Measurements from ENCODE around the gene SLC19A2. TPM values are rescaled to one million over a fixed set of nuclear protein-coding genes. Genes with fewer than 3 reads are reported as not detected.

SLC19A2 gene
- total RNA-seq, 3 donors from 2014 or later: 34.7 to 71.8 (median 64.2) TPM

DNA sequence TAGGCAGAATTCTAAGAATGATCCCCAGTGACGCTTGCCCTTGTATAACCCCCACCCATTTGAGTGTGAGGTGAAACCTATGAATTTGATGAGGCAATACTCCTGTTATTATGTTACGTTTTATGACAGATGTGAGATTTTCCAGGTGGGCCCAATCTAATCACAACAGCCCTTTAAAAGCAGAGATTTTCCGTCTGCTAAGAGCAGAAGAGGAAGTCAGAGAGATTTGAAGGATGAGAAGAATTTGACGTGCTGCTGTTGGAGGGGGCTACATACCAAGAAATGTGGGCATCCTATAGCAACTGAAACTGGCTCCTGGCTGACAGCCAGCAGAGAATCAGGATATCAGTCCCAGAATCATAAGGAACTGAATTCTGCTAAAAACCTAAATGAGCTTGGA is 2.4 kb upstream of the SLC19A2 start:
- no peaks in the 10 kb centered on the region for H3K27me3 ChIP-seq
- H3K9me3 ChIP-seq: no peaks in the 10 kb centered on the region
- intact Hi-C loops (cut with DNase I; ENCODE audit: low total_unique reads): no loop called here
- DNase-seq (ENCODE audit: low spot score in 2 of 2): no peak
- H3K4me1 ChIP-seq: peaks cover 0 to 15% of the 10 kb centered on the region in 2 donors
- no peak overlapping the region for H3K4me3 ChIP-seq
- TF ChIP-seq, protein P1, sequence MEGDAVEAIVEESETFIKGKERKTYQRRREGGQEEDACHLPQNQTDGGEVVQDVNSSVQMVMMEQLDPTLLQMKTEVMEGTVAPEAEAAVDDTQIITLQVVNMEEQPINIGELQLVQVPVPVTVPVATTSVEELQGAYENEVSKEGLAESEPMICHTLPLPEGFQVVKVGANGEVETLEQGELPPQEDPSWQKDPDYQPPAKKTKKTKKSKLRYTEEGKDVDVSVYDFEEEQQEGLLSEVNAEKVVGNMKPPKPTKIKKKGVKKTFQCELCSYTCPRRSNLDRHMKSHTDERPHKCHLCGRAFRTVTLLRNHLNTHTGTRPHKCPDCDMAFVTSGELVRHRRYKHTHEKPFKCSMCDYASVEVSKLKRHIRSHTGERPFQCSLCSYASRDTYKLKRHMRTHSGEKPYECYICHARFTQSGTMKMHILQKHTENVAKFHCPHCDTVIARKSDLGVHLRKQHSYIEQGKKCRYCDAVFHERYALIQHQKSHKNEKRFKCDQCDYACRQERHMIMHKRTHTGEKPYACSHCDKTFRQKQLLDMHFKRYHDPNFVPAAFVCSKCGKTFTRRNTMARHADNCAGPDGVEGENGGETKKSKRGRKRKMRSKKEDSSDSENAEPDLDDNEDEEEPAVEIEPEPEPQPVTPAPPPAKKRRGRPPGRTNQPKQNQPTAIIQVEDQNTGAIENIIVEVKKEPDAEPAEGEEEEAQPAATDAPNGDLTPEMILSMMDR (IDR thresholded peaks at IDR 0.05): no peak
- TF ChIP-seq POLR2AphosphoS5 (IDR thresholded peaks at IDR 0.05): no peak
- no peak for TF ChIP-seq POLR2A (IDR thresholded peaks at IDR 0.05)
- no peak overlapping the region for H3K27ac ChIP-seq
- H3K36me3 ChIP-seq: no peaks in the 10 kb centered on the region

DNA sequence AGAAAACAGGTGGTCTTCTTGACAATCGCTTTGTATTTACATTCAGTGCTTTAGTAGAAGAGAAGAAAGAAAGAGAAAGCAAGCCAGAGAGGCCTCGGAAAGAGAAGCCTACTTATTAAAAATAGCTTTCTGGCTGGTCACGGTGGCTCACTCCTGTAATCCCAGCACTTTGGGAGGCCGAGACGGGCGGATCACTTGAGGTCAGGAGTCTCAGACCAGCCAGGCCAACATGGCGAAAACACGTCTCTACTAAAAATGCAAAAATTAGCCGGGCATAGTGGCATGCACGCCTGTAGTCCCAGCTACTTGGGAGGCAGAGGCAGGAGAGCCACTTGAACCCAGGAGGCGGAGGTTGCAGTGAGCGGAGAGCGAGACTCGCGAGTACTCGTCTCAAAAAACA is 1.8 kb upstream of the SLC19A2 start:
- no peaks in the 10 kb centered on the region for H3K27me3 ChIP-seq
- intact Hi-C loops (cut with DNase I; ENCODE audit: low total_unique reads): no loop called here
- H3K4me1 ChIP-seq: peaks cover 0 to 15% of the 10 kb centered on the region in 2 donors
- peak overlapping the region; percentile 99 for H3K27ac ChIP-seq
- H3K36me3 ChIP-seq: no peaks in the 10 kb centered on the region
- H3K4me3 ChIP-seq: no peak overlapping the region
- H3K9me3 ChIP-seq: no peaks in the 10 kb centered on the region
- no peak for DNase-seq (ENCODE audit: low spot score in 2 of 2)
- TF ChIP-seq, protein P1 (IDR thresholded peaks at IDR 0.05): no peak
- TF ChIP-seq POLR2AphosphoS5 (IDR thresholded peaks at IDR 0.05) (no peak), POLR2A (IDR thresholded peaks at IDR 0.05) (no peak)

DNA sequence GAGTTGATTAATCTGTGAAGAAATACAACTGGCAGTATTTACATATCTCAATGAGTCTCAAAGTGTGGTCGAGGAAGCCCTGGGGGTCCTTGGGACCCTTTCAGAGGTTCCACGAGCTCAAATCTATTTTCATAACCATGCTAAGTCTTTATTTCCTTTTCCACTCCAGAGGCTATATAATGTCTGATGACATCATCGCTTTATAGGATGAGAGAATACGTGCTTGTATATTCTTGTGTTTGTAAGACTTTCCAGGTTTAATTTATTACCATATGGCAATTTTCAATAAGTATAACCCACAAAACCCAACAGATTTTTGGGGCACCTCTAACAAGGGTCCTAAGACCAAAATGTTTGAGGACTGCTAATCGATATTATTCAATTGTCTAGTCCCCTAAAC is 1.4 kb upstream of the SLC19A2 start:
- Histone ChIP-seq H3K27ac (peak overlapping the region; percentile 99), H3K27me3 (no peaks in the 10 kb centered on the region), H3K4me3 (peak overlapping the region in 1 of 3 donors; percentile 87), H3K36me3 (no peaks in the 10 kb centered on the region), H3K9me3 (no peaks in the 10 kb centered on the region), H3K4me1 (peaks cover 0 to 15% of the 10 kb centered on the region in 2 donors)
- no peak for DNase-seq (ENCODE audit: low spot score in 2 of 2)
- intact Hi-C loops (cut with DNase I; ENCODE audit: low total_unique reads): no loop called here
- TF ChIP-seq POLR2A (IDR thresholded peaks at IDR 0.05) (no peak), POLR2AphosphoS5 (IDR thresholded peaks at IDR 0.05) (no peak)
- TF ChIP-seq, protein P1 (IDR thresholded peaks at IDR 0.05): no peak

DNA sequence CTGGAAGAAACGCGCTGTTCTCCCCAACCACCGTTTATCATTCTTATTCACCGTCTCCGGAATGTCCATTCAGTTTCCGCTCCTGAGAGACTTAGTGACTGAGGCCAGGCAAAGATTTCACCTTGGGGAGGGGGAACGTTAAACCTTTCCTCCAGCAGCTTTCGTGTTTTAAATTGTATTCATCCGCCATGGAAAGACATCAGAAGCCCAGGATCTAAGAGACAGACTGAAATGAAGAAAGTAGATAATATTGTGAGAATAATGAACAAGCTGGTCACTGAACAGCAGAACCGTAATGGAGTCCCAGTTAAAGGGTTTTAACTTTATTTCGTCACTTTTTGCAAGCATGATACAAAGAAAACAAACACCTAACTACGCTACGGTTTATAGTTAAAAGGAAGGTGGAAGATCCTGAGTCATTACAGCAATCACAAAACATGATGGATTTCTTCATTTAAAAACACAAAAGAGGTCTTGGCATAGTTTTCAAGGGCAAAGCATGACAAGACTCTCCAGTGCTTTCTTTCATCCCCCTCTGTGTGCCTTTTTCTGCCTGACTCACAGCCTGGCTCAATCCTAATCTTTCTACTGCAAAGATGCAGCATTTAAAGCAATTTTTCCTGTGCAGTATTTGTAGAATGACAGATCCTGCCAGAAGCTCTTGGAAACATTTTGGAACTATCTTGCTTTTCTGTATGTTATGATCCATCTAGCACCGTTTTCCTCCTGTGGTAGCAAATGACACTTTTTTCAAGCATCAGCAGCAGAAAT is 722 bp upstream of the SLC19A2 start:
- intact Hi-C loops (cut with DNase I; ENCODE audit: low total_unique reads): no loop called here
- DNase-seq (ENCODE audit: low spot score in 2 of 2): no peak

More for the DNA sequence above, 722 bp upstream of the SLC19A2 start:
- Histone ChIP-seq H3K4me1 (peaks cover 0 to 15% of the 10 kb centered on the region in 2 donors), H3K27me3 (no peaks in the 10 kb centered on the region), H3K9me3 (no peaks in the 10 kb centered on the region), H3K4me3 (peak overlapping the region; percentile 87 to 94 (median 92)), H3K27ac (peak overlapping the region; percentile 99), H3K36me3 (no peaks in the 10 kb centered on the region)
- TF ChIP-seq, protein P1 (IDR thresholded peaks at IDR 0.05): no peak
- TF ChIP-seq POLR2A (IDR thresholded peaks at IDR 0.05) (no peak), POLR2AphosphoS5 (IDR thresholded peaks at IDR 0.05) (no peak)
